ENCODE data around the gene ATP1A1. TPM values are rescaled to one million over a fixed set of nuclear protein-coding genes. Genes with fewer than 3 reads are reported as not detected.

Gene ATP1A1
- total RNA-seq, 1 experiment from 2014 or later = 50.9 TPM

- no peak for DNase-seq (ENCODE audit: low spot score)
Observed at GRCh38 chr1:116436611-116436970, 63.5 kb downstream of the ATP1A1 start.

DNA sequence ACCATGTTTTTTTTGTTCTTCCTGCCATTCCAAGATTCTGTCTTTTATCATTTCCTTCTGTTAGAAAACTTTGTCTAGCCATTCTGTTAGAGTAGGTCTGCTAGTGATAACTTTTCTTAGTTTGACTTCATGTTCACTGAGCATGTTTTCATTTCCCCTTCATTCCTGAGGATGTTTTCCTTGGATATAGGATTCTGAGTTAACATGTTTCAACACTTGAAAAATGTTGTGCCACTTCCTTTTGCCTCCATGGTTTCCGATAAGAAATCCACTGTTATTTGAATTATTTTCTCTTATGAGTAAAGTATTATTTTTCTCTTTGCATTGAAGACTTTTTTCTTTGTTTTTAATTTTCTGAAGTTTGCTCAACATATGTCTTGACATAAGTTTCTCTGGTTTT is 66.7 kb downstream of the ATP1A1 start:
- DNase-seq (ENCODE audit: low spot score) = no peak

DNA sequence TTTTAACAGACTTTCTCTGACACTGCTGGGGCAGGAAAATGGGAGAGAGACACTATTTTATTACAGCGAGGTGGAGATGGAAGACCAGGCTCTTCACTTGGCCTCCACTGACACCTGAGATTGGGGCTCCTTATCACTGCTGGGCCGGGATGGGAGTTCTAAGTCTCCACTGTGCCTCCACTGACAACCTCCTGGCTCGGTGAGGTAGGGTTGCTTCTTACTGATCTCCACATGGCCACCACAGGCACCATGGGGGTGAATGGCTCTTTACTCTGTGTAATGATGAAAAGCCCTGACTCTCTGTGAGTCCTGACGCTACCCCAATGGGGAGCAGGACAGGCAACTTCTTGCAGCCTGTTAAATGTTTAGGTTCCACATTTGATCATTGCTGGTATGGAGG is 67.7 kb downstream of the ATP1A1 start:
- no peak for DNase-seq (ENCODE audit: low spot score)

DNA sequence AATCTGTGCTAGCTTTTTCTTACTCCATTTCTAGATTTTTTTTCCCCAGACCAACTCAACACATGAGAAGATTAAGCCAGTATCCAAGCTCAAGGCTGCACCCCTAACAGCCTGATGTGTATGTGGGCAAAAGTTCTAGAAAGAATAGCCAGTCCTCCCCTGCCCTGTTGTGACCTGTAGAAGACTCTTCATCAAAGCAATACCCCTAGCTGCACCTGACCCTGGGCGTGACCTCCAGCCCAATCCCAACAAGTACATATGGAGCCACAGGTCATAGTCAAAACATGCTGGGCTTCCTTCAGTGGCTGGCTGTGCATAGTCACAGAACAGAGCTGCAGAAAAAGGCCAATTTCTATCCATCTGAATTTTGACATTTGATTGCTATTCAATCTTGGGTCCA is 72.5 kb downstream of the ATP1A1 start:
- DNase-seq (ENCODE audit: low spot score) = no peak

DNA sequence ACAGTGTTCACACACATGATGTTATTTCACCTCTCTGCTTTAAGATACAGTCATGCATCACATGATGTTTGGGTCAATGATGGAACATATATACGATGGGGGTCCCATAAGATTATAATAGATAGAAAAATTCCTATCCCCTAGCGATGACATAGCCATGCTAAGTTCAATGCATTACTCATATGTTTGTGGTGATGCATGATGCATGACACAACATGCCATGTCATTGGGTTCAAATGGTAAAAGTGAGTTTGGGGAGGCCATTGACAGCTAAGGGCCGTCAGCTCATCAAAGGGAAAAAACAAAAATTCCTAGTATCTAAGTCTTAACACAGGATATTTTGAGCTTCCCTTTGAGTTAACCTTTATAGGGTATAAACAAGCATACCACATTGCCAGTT is 73.6 kb downstream of the ATP1A1 start:
- DNase-seq (ENCODE audit: low spot score) = no peak

- DNase-seq (ENCODE audit: low spot score) = no peak
Observed at GRCh38 chr1:116448785-116449385, 75.8 kb downstream of the ATP1A1 start.

GRCh38 chr1:116449578-116449977 is 76.5 kb downstream of the ATP1A1 start:
- no peak for DNase-seq (ENCODE audit: low spot score)

DNA sequence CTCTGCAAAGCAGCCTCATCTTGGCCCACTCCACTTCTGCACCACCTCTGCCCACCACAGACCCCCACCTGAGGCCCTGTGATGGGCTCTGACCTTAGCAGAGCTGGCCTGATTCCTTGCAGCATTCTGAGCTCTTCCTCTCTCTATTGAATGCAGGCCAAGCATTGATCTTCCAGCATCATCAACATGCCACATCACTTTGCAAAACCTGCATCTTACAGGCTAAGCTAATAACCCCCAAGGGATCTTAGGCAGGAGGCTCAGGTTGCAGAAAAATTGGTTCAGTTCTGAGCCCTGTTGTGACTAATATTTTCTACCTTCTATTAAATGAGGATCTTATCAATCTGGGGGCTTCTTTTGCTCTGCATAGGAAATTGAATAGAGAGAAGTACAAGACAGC is 78.7 kb downstream of the ATP1A1 start:
- DNase-seq (ENCODE audit: low spot score) = no peak

DNA sequence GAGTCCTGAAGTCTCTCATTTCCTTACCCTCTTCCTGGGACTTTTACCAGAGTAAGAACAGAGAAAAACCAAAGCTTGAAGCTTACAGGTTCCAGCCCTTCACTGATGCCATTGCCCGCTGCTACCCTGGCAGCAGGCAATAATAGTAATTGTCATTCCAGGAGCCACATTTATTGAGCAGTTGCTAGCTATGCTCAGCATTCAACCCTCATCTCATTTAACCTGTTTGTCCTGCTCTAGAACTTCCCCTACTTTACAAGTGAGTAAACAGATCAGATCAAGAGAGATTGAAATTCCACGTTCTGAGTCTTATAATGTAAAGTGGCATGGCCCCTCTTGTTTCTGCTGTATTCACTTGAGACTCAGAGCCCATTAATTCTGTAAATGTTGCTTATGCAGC is 80.4 kb downstream of the ATP1A1 start:
- DNase-seq (ENCODE audit: low spot score) = no peak

DNA sequence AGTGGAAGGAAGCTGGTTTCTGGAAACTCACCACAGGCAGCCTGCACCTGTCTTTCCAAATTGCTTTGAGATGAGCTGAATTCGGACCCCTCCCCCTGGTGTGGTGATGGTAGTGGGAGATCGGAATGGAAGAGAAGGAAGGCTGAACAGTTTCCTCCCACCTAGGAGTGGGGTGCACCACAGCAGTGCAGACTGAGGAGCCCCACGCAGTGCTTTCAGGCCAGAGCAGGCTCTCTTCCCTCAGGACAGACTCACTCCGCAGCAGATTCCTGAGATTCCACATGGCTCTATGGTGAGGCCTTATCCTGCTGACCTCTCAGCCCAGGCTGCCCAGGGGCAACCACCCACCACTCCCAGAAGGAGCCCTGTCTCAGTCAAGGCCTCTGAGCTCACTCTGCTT is 80.9 kb downstream of the ATP1A1 start:
- DNase-seq (ENCODE audit: low spot score) = no peak

Other genes with a start within 250 kb of the ATP1A1 start
- 34.9 and 42.4 TPM in 2 replicates for gene CD58, start 197.8 kb downstream of the ATP1A1 start, total RNA-seq (2014; rRNA removed; shearing (Covaris generic))